K562 (cell line): ENCODE data around the gene CD47. TPM values are rescaled to one million over a fixed set of nuclear protein-coding genes. Genes with fewer than 3 reads are reported as not detected.

Experiments used
- ATAC-seq: fragments of 200-7000 bp; cut with Tn5 transposase; 3 replicates; pipeline ENCODE4 v1.9.1; 2020; ENCODE audit warnings: moderate library complexity
- BruUV-seq: library from RNA; stranded (reverse); fragments of 400-500 nt; replicated peaks from 2 replicates; lab custom pipeline; 2021; lab: Mats Ljungman, UMichigan
- CTCF ChIA-PET: fragments of 300-600 bp; formaldehyde crosslinking; extraction: SDS; loops from one replicate; lab custom pipeline; 2021; ENCODE audit warnings: low intra/inter-chr PET ratio; lab: Yijun Ruan, JAX
- POLR2A ChIA-PET: fragments of 300-600, 350-650 bp; sonication (Branson Sonifier 250); formaldehyde crosslinking; extraction: SDS; loops from one replicate; lab custom pipeline; 2021; ENCODE audit warnings: antibody characterized with exemption, inconsistent platforms; lab: Yijun Ruan, JAX
- DNase-seq, 4 experiments: peaks; one replicate each; pipeline versions ENCODE4 v3.0.0 to v3.0.0-alpha.2; 2011 to 2018; ENCODE audit warnings: low spot score in 3 of 4, mixed read lengths in 3 of 4; ENCODE audit errors: extremely low read depth in 1 of 4
- FAIRE-seq: peaks from 2 replicates; lab custom pipeline; 2011; peaks lifted over from hg19 to GRCh38; lab: Jason Lieb, UNC
- H2AFZ ChIP-seq: 2 replicates; pipeline ENCODE4 v1.6.0; 2011; ENCODE audit warnings: low read depth, low read length, control low read depth, inconsistent platforms
- H3K27ac ChIP-seq: fragments of 200-600 bp; 3 replicates; pipeline ENCODE4 v1.8.0; 2011; ENCODE audit warnings: low read depth, mild to moderate bottlenecking, control low read depth, inconsistent platforms, low read length, moderate library complexity, mixed read lengths; ENCODE audit errors: extremely low read depth
- H3K27me3 ChIP-seq, 2 experiments: fragments of 300-600 bp in 1 of 2; 2 replicates in 1 of 2; 3 replicates in 1 of 2; pipeline versions ENCODE4 v1.6.0 to v1.8.0; 2011; ENCODE audit warnings: inconsistent platforms in 2 of 2, low read length in 2 of 2, mild to moderate bottlenecking in 1 of 2, mixed read lengths in 1 of 2, moderate library complexity in 1 of 2; ENCODE audit not compliant: control insufficient read depth in 2 of 2, insufficient read depth in 2 of 2
- H3K36me3 ChIP-seq: fragments of 300-600 bp; 3 replicates; pipeline ENCODE4 v1.8.0; 2011; ENCODE audit warnings: mild to moderate bottlenecking, low read length, inconsistent platforms; ENCODE audit not compliant: control insufficient read depth, insufficient read depth
- H3K4me1 ChIP-seq, 2 experiments: fragments of 200-600 bp in 1 of 2; replicated peaks in 1 of 2; 2 replicates in 1 of 2; 3 replicates in 1 of 2; pipeline versions ENCODE4 v1.5.1 to v1.8.0; 2011; ENCODE audit warnings: inconsistent platforms in 2 of 2, low read length in 2 of 2, mild to moderate bottlenecking in 1 of 2, mixed read lengths in 1 of 2, moderate library complexity in 1 of 2; ENCODE audit not compliant: control insufficient read depth in 2 of 2, insufficient read depth in 2 of 2
- H3K4me2 ChIP-seq: 2 replicates; pipeline ENCODE4 v1.6.1; 2011; ENCODE audit warnings: low read length, control low read depth, inconsistent platforms, mixed read lengths; ENCODE audit not compliant: insufficient read depth
- H3K4me3 ChIP-seq: fragments of 200-600 bp; sonication (generic), shearing (Covaris generic); 2 replicates; pipeline ENCODE4 v1.5.1; 2016; ENCODE audit warnings: control low read depth, inconsistent platforms
- H3K79me2 ChIP-seq: fragments of 200-600 bp; 3 replicates; pipeline ENCODE4 v1.8.0; 2011; ENCODE audit warnings: low read length, inconsistent platforms; ENCODE audit not compliant: control insufficient read depth, insufficient read depth
- H3K9ac ChIP-seq, 2 experiments: 2 replicates each; pipeline versions ENCODE4 v1.6.0 to v1.6.1; 2011; ENCODE audit warnings: low read depth in 2 of 2, low read length in 2 of 2, control low read depth in 1 of 2, inconsistent platforms in 1 of 2, mild to moderate bottlenecking in 1 of 2, mixed read lengths in 1 of 2; ENCODE audit not compliant: insufficient read depth in 1 of 2
- H3K9me1 ChIP-seq: one replicate; pipeline ENCODE4 v1.6.0; 2011; ENCODE audit warnings: inconsistent platforms, mild to moderate bottlenecking, low read length, moderate library complexity; ENCODE audit not compliant: control insufficient read depth, insufficient read depth
- H3K9me3 ChIP-seq: replicated peaks from 2 replicates; pipeline ENCODE4 v1.5.1; 2011; ENCODE audit warnings: low read depth, low read length, inconsistent platforms; ENCODE audit not compliant: control insufficient read depth, insufficient read depth
- H4K20me1 ChIP-seq: replicated peaks from 2 replicates; pipeline ENCODE4 v1.6.1; 2011; ENCODE audit warnings: low read length, inconsistent platforms, mixed read lengths; ENCODE audit not compliant: control insufficient read depth, insufficient read depth
- FOS ChIP-seq: IDR thresholded peaks from 3 replicates; pipeline ENCODE4 v1.6.1; 2011; ENCODE audit not compliant: insufficient read length; ENCODE audit errors: extremely low read depth
- HDAC2 ChIP-seq: fragments of 450-650 bp; IDR thresholded peaks from 2 replicates; pipeline ENCODE4 v1.6.1; 2016; ENCODE audit warnings: mild to moderate bottlenecking
- ILF3 ChIP-seq: fragments of 450-650 bp; IDR thresholded peaks from 2 replicates; pipeline ENCODE4 v1.6.1; 2018; ENCODE audit warnings: antibody characterized with exemption, mild to moderate bottlenecking, moderate library complexity, borderline replicate concordance
- LEF1 ChIP-seq: fragments of 450-650 bp; IDR thresholded peaks from 2 replicates; pipeline ENCODE4 v1.6.1; 2016; ENCODE audit warnings: mild to moderate bottlenecking
- NKRF ChIP-seq: fragments of 450-650 bp; IDR thresholded peaks from 2 replicates; pipeline ENCODE4 v1.6.1; 2016; ENCODE audit warnings: borderline replicate concordance
- NRF1 ChIP-seq, 2 experiments: fragments of 450-650 bp; IDR thresholded peaks in 1 of 2; conservative IDR thresholded peaks in 1 of 2; 2 replicates each; pipeline ENCODE4 v1.6.1; 2014; ENCODE audit warnings: mild to moderate bottlenecking in 2 of 2
- RBM17 ChIP-seq: fragments of 200-400 bp; formaldehyde crosslinking; IDR thresholded peaks from 2 replicates; pipeline ENCODE4 v1.6.1; 2017; ENCODE audit warnings: low read depth, mild to moderate bottlenecking, low read length, borderline replicate concordance
- RERE ChIP-seq: sonication (generic); formaldehyde crosslinking; IDR thresholded peaks from 2 replicates; pipeline ENCODE4 v1.8.0; 2023; ENCODE audit warnings: missing genetic modification reagents, mild to moderate bottlenecking, borderline replicate concordance
- SRSF1 ChIP-seq: fragments of 200-400 bp; formaldehyde crosslinking; IDR thresholded peaks from 2 replicates; pipeline ENCODE4 v1.6.1; 2017; ENCODE audit warnings: mild to moderate bottlenecking, low read depth, low read length, moderate library complexity
- TAF9B ChIP-seq: fragments of 450-650 bp; IDR thresholded peaks from 2 replicates; pipeline ENCODE4 v1.6.1; 2018; ENCODE audit warnings: mild to moderate bottlenecking; ENCODE audit not compliant: partially characterized antibody
- TGIF2 ChIP-seq: sonication (generic); formaldehyde crosslinking; IDR thresholded peaks from 2 replicates; pipeline ENCODE4 v1.8.1; 2022; ENCODE audit warnings: mild to moderate bottlenecking, missing genetic modification reagents, moderate library complexity
- ZNF316 ChIP-seq: fragments of 450-650 bp; IDR thresholded peaks from 2 replicates; pipeline ENCODE4 v1.6.1; 2016
- ZNF561 ChIP-seq: fragments of 450-650 bp; formaldehyde crosslinking; conservative IDR thresholded peaks from 2 replicates; pipeline ENCODE4 v1.4.0; 2020; ENCODE audit warnings: mild to moderate bottlenecking, moderate library complexity
- WGBS: fragments of 100-300 bp; shearing (Covaris generic); methylation state at CpG from one replicate; pipeline ENCODE4 v1.1.6; 2016; ENCODE audit warnings: low coverage, mixed read lengths; ENCODE audit not compliant: insufficient coverage; ENCODE audit errors: missing lambda C conversion rate; 5-methylcytosine and 5-hydroxymethylcytosine counted together
- in situ Hi-C: fragments of 300-500 bp; cut with MboI; formaldehyde crosslinking; loops from 4 replicates; pipeline ENCODE4 v1.15.0; 2018; ENCODE audit warnings: inconsistent platforms, mixed read lengths
- intact Hi-C: fragments of 100-400 bp; cut with micrococcal nuclease; formaldehyde crosslinking; loops from 2 replicates; pipeline ENCODE4 v1.14.2; 2022
- polyA plus RNA-seq, 8 experiments: library from polyadenylated mRNA; depleted of rRNA in 4 of 8; stranded (reverse) in 5 of 8; unstranded in 3 of 8; fragments of >200 nt; fragmentation: Nextera tagmentation in 2 of 8; fragmentation: Illumina TruSeq in 1 of 8; extraction: Ambion mirVana in 2 of 8; extraction: Trizol in 1 of 8; gene quantifications; 2 replicates each; pipeline versions ENCODE4 v1.2.1 to v1.2.3, GENCODE V29; 2011 to 2014; ENCODE audit warnings: inconsistent platforms in 1 of 8, missing spikeins in 1 of 8
- total RNA-seq, 7 experiments: library from RNA; depleted of rRNA in 6 of 7; stranded (reverse); fragments of >200 nt in 6 of 7; fragmentation: Illumina TruSeq in 2 of 7; extraction: Trizol in 2 of 7; gene quantifications; 2 replicates each; pipeline versions ENCODE4 v1.2.1 to v1.2.3, GENCODE V29; 2011 to 2021; ENCODE audit warnings: low replicate concordance in 1 of 7

Gene CD47
- total and polyA plus RNA-seq, 9 of the 15 experiments (the other 6 are each of a cell fraction or from before 2014, with no cell fraction given) = 10.2 to 62.6 (median 36.3) TPM

DNA sequence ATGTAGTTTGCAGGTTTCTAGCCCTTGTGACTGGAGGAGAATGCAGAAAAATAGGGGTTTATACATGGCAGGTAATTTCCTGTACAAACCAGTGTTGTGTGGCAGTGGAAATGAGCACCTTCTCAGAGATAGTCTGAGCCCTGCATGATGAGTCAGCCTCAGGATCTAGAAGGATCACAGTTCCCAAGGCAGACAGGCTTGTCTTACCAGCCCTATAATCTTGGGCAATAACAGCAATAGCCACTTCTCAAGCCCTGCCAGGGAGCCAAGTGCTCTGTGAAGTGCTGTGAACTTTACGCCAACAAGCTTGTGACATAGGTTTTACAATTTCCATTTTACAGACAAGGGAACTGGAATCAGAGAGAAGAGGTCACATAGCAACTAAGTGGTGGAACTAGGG is 89.4 kb downstream of the CD47 start:
- no peak overlapping the region for H3K27ac ChIP-seq
- in situ Hi-C loops (no loop called here), intact Hi-C loops (loop anchor here (10.0 kb wide), 1 partner anchor 103 kb away; no protein-coding TSS in a partner anchor)
- no peaks in the 10 kb centered on the region for H3K9me3 ChIP-seq
- no peak overlapping the region for H3K9ac ChIP-seq
- no peaks in the 10 kb centered on the region for H3K79me2 ChIP-seq
- no peak overlapping the region for H2AFZ ChIP-seq
- ChIA-PET POLR2A (interaction anchor here (0.8 kb wide), 1 partner anchor 15 kb away, joined by 3 read pairs; no protein-coding TSS in a partner anchor), CTCF (no interaction called here)
- ATAC-seq (no peak), DNase-seq (no peak), FAIRE-seq (no peak)
- 0% methylated on average over 1 of the region's 1 CpG for WGBS
- no peaks in the 10 kb centered on the region for H4K20me1 ChIP-seq
- BruUV-seq = no TSS peak
- no peaks in the 10 kb centered on the region for H3K36me3 ChIP-seq
- peaks cover 4 to 9% of the 10 kb centered on the region in 2 experiments; a peak in 3 of 5 replicates for H3K27me3 ChIP-seq
- TF ChIP-seq RBM17 = no peak
- TF ChIP-seq FOS = no peak
- TF ChIP-seq HDAC2 = no peak
- TF ChIP-seq LEF1 = no peak
- TF ChIP-seq TGIF2 = no peak
- no peak for TF ChIP-seq ZNF316
- no peak for TF ChIP-seq SRSF1
- no peak for TF ChIP-seq RERE (CRISPR knock-in tag)
- TF ChIP-seq NKRF = no peak
- TF ChIP-seq ZNF561 (CRISPR knock-in tag) = no peak
- TF ChIP-seq TAF9B = no peak
- TF ChIP-seq NRF1 (conservative IDR thresholded peaks at IDR 0.05 in 1 of 2, IDR thresholded peaks at IDR 0.05 in 1 of 2) = no peak
- no peak for TF ChIP-seq ILF3
- peaks cover 0 to 2% of the 10 kb centered on the region in 2 experiments; a peak in 1 of 5 replicates for H3K4me1 ChIP-seq
- no peak overlapping the region for H3K4me2 ChIP-seq
- H3K4me3 ChIP-seq = no peak overlapping the region
- no peaks in the 10 kb centered on the region for H3K9me1 ChIP-seq
